ENCODE measurements around the gene DHRS4.

The DHRS4 gene

GRCh38 chr14:23935158-23935557 lies 18.4 kb upstream of the DHRS4 start:
- H3K4me3 ChIP-seq (ENCODE audit: low read length) = no peak overlapping the region
- H3K9me3 ChIP-seq (ENCODE audit: insufficient read depth, low read length) = no peaks in the 10 kb centered on the region
- H3K27ac ChIP-seq (ENCODE audit: low read length) = no peak overlapping the region
- H3K27me3 ChIP-seq (ENCODE audit: low read depth, low read length) = peaks cover 19% of the 10 kb centered on the region; the same call in 1 of the 2 replicates
- H3K36me3 ChIP-seq (replicated peaks; ENCODE audit: low read depth, low read length) = no peaks in the 10 kb centered on the region
- no peak overlapping the region for H3K9ac ChIP-seq (ENCODE audit: low read length)
- H3K4me1 ChIP-seq (ENCODE audit: low read length) = no peaks in the 10 kb centered on the region
- H3K79me2 ChIP-seq (ENCODE audit: low read length) = no peaks in the 10 kb centered on the region
- no peak for TF ChIP-seq EZH2phosphoT487 (IDR thresholded peaks at IDR 0.05; ENCODE audit: low read depth)
- TF ChIP-seq, protein P1, sequence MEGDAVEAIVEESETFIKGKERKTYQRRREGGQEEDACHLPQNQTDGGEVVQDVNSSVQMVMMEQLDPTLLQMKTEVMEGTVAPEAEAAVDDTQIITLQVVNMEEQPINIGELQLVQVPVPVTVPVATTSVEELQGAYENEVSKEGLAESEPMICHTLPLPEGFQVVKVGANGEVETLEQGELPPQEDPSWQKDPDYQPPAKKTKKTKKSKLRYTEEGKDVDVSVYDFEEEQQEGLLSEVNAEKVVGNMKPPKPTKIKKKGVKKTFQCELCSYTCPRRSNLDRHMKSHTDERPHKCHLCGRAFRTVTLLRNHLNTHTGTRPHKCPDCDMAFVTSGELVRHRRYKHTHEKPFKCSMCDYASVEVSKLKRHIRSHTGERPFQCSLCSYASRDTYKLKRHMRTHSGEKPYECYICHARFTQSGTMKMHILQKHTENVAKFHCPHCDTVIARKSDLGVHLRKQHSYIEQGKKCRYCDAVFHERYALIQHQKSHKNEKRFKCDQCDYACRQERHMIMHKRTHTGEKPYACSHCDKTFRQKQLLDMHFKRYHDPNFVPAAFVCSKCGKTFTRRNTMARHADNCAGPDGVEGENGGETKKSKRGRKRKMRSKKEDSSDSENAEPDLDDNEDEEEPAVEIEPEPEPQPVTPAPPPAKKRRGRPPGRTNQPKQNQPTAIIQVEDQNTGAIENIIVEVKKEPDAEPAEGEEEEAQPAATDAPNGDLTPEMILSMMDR (IDR thresholded peaks at IDR 0.05; ENCODE audit: low read depth, low read length) = no peak
- H3K4me2 ChIP-seq (ENCODE audit: low read length) = no peak overlapping the region
- no peaks in the 10 kb centered on the region for H4K20me1 ChIP-seq (ENCODE audit: insufficient read depth, low read length)
- H2AFZ ChIP-seq (ENCODE audit: low read depth, low read length) = no peak overlapping the region

- Histone ChIP-seq H3K27ac (ENCODE audit: low read length) (no peak overlapping the region), H3K9ac (ENCODE audit: low read length) (no peak overlapping the region)
- no peak for TF ChIP-seq EZH2phosphoT487 (IDR thresholded peaks at IDR 0.05; ENCODE audit: low read depth)
- TF ChIP-seq, protein P1 (IDR thresholded peaks at IDR 0.05; ENCODE audit: low read depth, low read length) = no peak
Observed at GRCh38 chr14:23936084-23936829, 17.3 kb upstream of the DHRS4 start.

GRCh38 chr14:23937203-23937602 lies 16.4 kb upstream of the DHRS4 start:
- peaks cover 5% of the 10 kb centered on the region for H3K36me3 ChIP-seq (replicated peaks; ENCODE audit: low read depth, low read length)
- no peak overlapping the region for H3K4me2 ChIP-seq (ENCODE audit: low read length)
- H3K9ac ChIP-seq (ENCODE audit: low read length) = no peak overlapping the region
- H3K4me3 ChIP-seq (ENCODE audit: low read length) = no peak overlapping the region
- H3K9me3 ChIP-seq (ENCODE audit: insufficient read depth, low read length) = no peaks in the 10 kb centered on the region
- peaks cover 14% of the 10 kb centered on the region; the same call in 1 of the 2 replicates for H3K27me3 ChIP-seq (ENCODE audit: low read depth, low read length)
- H3K4me1 ChIP-seq (ENCODE audit: low read length) = no peaks in the 10 kb centered on the region
- H3K79me2 ChIP-seq (ENCODE audit: low read length) = no peaks in the 10 kb centered on the region
- TF ChIP-seq, protein P1 (IDR thresholded peaks at IDR 0.05; ENCODE audit: low read depth, low read length) = no peak
- no peak for TF ChIP-seq EZH2phosphoT487 (IDR thresholded peaks at IDR 0.05; ENCODE audit: low read depth)
- H4K20me1 ChIP-seq (ENCODE audit: insufficient read depth, low read length) = no peaks in the 10 kb centered on the region
- no peak overlapping the region for H2AFZ ChIP-seq (ENCODE audit: low read depth, low read length)
- no peak overlapping the region for H3K27ac ChIP-seq (ENCODE audit: low read length)

More at GRCh38 chr14:23936084-23936829, 17.3 kb upstream of the DHRS4 start:
- H3K4me2 ChIP-seq (ENCODE audit: low read length) = no peak overlapping the region
- no peak overlapping the region for H3K4me3 ChIP-seq (ENCODE audit: low read length)
- peaks cover 5% of the 10 kb centered on the region for H3K36me3 ChIP-seq (replicated peaks; ENCODE audit: low read depth, low read length)
- H3K27me3 ChIP-seq (ENCODE audit: low read depth, low read length) = peaks cover 19% of the 10 kb centered on the region; the same call in 1 of the 2 replicates
- no peaks in the 10 kb centered on the region for H4K20me1 ChIP-seq (ENCODE audit: insufficient read depth, low read length)
- no peaks in the 10 kb centered on the region for H3K4me1 ChIP-seq (ENCODE audit: low read length)
- H2AFZ ChIP-seq (ENCODE audit: low read depth, low read length) = no peak overlapping the region
- no peaks in the 10 kb centered on the region for H3K9me3 ChIP-seq (ENCODE audit: insufficient read depth, low read length)
- H3K79me2 ChIP-seq (ENCODE audit: low read length) = no peaks in the 10 kb centered on the region

DNA sequence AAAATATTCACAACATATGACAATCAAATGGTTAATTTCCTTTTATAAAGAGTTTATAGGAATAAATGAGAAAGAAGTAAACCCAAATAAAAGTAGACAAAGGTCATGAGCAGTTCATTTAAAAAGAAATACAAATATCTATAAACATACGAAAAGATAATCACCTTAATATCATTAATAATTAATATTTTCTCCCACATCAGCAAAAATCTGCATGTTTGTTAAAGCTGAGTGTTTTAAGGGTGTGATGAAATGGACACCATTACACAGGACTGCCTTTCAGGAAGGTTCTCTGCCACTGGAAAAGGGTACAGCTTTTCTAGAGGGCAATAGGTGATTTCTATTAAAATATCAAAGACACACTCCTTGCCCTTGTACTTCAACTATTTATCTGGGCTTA lies 14.7 kb upstream of the DHRS4 start:
- H3K79me2 ChIP-seq (ENCODE audit: low read length) = no peaks in the 10 kb centered on the region
- H4K20me1 ChIP-seq (ENCODE audit: insufficient read depth, low read length) = no peaks in the 10 kb centered on the region
- H2AFZ ChIP-seq (ENCODE audit: low read depth, low read length) = no peak overlapping the region
- no peak overlapping the region for H3K27ac ChIP-seq (ENCODE audit: low read length)
- TF ChIP-seq EZH2phosphoT487 (IDR thresholded peaks at IDR 0.05; ENCODE audit: low read depth) = no peak
- TF ChIP-seq, protein P1 (IDR thresholded peaks at IDR 0.05; ENCODE audit: low read depth, low read length) = no peak
- no peak overlapping the region for H3K4me3 ChIP-seq (ENCODE audit: low read length)
- H3K9ac ChIP-seq (ENCODE audit: low read length) = no peak overlapping the region
- H3K4me2 ChIP-seq (ENCODE audit: low read length) = no peak overlapping the region
- H3K4me1 ChIP-seq (ENCODE audit: low read length) = no peaks in the 10 kb centered on the region
- H3K27me3 ChIP-seq (ENCODE audit: low read depth, low read length) = peaks cover 10% of the 10 kb centered on the region; the same call in 1 of the 2 replicates
- no peaks in the 10 kb centered on the region for H3K9me3 ChIP-seq (ENCODE audit: insufficient read depth, low read length)
- H3K36me3 ChIP-seq (replicated peaks; ENCODE audit: low read depth, low read length) = peaks cover 5% of the 10 kb centered on the region
